ENCODE measurements around the gene LRRC28.

The LRRC28 gene

DNA sequence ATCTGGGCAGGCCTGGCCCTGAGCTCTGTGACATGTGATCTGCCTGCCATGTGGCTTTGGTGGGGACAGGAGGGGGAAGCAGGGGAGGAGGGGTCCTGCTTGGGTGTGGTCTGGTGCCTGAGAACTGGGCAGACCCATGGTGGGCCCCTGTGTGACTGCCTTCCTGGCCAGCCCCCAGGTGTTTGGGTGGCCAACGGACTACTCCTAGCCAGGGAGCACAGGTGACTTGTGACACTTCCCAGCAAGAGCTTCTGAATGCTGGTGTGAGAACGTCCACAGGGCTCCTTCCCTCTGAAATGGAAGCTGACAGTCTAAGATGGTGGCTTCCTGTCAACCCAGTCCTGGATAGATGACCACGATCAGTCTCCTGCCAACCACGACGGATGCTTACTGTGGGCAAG lies 178.4 kb downstream of the LRRC28 start:
- TF ChIP-seq, protein P1, sequence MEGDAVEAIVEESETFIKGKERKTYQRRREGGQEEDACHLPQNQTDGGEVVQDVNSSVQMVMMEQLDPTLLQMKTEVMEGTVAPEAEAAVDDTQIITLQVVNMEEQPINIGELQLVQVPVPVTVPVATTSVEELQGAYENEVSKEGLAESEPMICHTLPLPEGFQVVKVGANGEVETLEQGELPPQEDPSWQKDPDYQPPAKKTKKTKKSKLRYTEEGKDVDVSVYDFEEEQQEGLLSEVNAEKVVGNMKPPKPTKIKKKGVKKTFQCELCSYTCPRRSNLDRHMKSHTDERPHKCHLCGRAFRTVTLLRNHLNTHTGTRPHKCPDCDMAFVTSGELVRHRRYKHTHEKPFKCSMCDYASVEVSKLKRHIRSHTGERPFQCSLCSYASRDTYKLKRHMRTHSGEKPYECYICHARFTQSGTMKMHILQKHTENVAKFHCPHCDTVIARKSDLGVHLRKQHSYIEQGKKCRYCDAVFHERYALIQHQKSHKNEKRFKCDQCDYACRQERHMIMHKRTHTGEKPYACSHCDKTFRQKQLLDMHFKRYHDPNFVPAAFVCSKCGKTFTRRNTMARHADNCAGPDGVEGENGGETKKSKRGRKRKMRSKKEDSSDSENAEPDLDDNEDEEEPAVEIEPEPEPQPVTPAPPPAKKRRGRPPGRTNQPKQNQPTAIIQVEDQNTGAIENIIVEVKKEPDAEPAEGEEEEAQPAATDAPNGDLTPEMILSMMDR (IDR thresholded peaks at IDR 0.05; ENCODE audit: insufficient read depth, low read depth, low read length, missing control alignments) = no peak
- H3K4me3 ChIP-seq (ENCODE audit: low read length) = no peak overlapping the region
- DNase-seq (ENCODE audit: low read depth) = no peak

DNA sequence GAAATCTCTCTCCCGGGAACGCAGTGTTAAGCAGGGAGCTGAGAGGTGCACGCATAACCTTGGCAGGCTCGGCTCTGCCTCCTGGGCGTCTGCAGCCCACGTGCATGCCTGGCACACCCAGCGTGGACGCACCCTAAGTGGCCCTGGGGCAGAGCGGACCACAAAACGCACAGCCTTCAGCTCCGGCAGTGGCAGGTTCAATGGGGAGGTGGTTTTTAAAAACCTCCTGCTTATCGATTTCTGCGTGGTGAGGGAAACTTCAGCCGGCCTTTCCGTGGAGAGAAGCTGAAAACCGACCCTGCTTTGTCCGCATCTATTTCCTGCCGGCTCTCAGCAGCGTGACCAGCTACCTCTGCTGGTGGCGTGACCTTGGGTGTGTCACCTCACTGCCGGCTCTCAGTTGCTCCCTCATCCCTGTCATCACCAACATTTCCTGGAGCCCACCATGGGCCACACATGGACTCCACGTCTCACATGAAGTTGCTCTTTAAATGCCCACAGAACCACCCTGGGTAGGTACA lies 179.7 kb downstream of the LRRC28 start:
- peak; percentile 23 for DNase-seq (ENCODE audit: low read depth)
- TF ChIP-seq, protein P1 (IDR thresholded peaks at IDR 0.05; ENCODE audit: insufficient read depth, low read depth, low read length, missing control alignments) = no peak
- H3K4me3 ChIP-seq (ENCODE audit: low read length) = no peak overlapping the region

DNA sequence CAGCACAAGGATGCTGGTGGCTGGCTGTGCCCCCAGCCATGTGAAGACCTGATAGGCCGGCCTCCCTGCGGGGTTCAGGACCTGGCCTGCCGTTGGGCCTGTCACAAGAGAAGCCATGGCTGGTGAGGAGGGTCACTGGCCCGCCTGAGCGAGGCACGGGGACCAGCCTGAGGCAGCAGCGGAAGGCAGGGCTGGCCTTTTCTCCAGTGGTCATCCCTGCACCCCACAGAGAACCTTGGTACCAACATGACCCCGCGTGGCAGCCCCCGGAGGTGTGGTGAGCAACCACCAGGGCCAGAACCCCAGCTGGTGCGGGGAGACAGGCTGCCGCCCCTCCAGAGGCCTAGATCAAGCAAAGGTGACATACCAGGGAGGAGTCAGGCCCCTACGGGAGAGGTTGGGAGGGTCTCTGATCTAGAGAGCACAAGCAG lies 180.4 kb downstream of the LRRC28 start:
- TF ChIP-seq, protein P1 (IDR thresholded peaks at IDR 0.05; ENCODE audit: insufficient read depth, low read depth, low read length, missing control alignments) = no peak
- no peak for DNase-seq (ENCODE audit: low read depth)
- no peak overlapping the region for H3K4me3 ChIP-seq (ENCODE audit: low read length)

DNA sequence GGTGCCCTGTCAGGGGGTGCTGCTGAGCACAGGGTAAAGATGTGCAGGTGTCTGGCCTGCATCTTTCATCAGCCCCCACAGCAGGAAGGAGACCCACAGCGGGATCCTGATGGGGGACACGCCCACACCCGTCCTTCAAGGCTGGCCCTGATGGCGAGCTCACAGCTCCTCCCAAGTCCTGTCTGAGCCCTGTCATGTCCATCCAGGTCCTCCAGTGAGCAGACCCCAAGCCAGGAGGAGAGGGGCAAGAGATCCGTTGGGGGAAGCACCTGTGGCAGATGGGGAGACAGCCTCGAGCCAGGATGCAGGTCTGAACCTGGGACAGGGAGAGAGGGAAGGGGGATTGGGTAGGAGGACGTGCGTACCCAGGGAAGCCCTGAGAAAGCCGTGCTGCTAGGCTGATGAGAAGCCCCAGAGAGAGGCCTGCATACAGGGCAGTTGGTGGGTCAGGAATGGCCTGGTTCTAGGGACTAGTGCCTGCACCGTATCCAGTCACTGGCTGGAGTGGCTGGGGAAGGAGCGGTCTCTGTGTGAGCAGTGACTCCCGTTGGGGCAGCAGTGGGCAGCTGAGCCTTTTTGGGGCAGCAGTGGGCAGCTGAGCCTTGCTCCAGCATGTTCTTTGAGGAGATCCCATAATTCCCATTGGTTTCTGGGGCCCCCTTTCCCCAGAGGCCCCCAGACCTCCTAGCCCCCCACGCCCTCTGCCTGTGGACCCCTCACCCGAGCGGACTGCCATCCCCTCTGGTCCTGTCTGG lies 181.2 kb downstream of the LRRC28 start:
- TF ChIP-seq, protein P1 (IDR thresholded peaks at IDR 0.05; ENCODE audit: insufficient read depth, low read depth, low read length, missing control alignments) = no peak
- no peak for DNase-seq (ENCODE audit: low read depth)
- H3K4me3 ChIP-seq (ENCODE audit: low read length) = no peak overlapping the region

DNA sequence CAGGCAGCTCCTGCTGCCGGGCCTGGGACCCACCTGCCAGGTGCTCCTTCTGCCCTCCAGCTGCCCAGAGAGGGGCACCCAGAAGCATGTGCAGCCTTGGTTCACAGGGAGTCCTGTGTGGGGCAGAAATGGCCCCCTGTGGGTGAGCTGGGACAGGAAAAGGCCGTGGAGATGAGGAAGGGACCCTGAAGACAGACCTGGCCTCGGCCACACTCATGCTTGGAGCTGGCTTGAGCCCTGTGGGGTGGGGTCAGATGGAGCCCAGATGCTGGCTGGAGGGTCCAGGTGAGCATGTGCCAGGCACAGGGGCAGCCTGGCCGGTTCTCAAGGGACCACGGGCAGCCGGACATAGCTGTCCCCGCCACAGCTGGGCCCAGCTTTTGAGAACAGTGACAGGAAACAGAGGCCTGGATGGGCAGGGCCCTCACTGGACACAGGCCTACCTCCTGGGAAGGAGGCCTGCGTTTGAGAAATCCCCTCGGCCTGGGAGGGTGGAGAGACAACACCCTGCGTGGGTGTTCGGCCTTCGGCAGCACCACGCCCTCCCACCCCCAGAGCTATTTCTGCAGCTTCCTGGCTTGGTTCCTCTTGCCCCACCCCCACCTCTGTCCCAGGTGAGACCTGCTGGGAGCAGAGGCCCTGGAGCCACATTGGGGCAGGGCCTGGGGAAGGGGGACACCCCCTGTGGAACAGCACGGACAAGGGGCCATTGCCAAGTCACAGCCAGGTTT lies 181.9 kb downstream of the LRRC28 start:
- DNase-seq (ENCODE audit: low read depth) = peak; percentile 66
- TF ChIP-seq, protein P1 (IDR thresholded peaks at IDR 0.05; ENCODE audit: insufficient read depth, low read depth, low read length, missing control alignments) = no peak
- no peak overlapping the region for H3K4me3 ChIP-seq (ENCODE audit: low read length)

DNA sequence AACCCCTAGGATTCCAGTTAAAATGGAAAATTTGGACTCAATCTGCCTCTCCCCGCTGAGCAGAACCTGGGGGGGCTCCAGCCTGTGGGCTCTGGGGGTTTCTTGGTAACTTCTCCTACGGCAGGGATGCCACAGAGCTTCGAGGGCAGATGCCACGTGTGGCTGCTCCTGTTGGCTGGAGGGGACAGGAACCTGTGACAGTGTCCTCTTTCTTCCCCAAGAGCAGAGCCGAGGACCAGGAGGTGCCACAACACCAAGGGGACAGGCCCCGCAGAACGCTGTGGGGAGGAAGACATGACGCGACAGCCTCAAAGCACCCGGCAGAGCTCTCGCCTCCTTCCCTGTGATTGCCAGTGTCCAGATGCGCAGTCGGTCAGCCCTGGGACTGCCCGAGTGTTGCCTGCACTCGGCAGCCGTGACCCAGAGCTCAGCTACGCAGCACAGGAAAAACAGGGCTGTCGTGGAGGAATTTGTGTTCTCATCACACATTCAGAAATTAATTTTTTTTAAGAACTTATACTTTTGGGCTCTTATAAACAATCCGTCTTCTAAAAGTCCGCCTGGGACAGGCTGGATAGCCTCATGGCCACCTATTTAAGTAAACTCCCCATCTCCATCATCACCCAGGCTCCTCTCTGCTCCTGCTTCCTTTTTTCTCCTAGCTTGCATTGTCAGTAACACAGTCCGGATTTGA lies 182.6 kb downstream of the LRRC28 start:
- no peak for DNase-seq (ENCODE audit: low read depth)
- TF ChIP-seq, protein P1 (IDR thresholded peaks at IDR 0.05; ENCODE audit: insufficient read depth, low read depth, low read length, missing control alignments) = no peak
- no peak overlapping the region for H3K4me3 ChIP-seq (ENCODE audit: low read length)

Data from epithelial cell of esophagus (primary cell).